Neural cell (in vitro differentiated cells): ENCODE data around the gene TMC6. TPM values are rescaled to one million over a fixed set of nuclear protein-coding genes. Genes with fewer than 3 reads are reported as not detected.
A peak's percentile ranks its signal among the peaks of the same experiment; 100 is the strongest.

Source experiments
- H2AFZ ChIP-seq: fragments of 200-600, 300-800 bp; sonication (generic), shearing (Covaris generic); 2 replicates; pipeline ENCODE4 v1.6.0; 2014; ENCODE audit warnings: low read depth, mild to moderate bottlenecking, antibody characterized with exemption, low read length, moderate library complexity
- H3F3A ChIP-seq: fragments of 200-600 bp; shearing (Covaris generic); 2 replicates; pipeline ENCODE4 v1.6.1; 2016; ENCODE audit warnings: mild to moderate bottlenecking, moderate library complexity, mixed read lengths, antibody characterized with exemption, low read length; ENCODE audit not compliant: insufficient read depth, poor library complexity, severe bottlenecking
- H3K27ac ChIP-seq: fragments of 200-600, 300-800 bp; sonication (generic), shearing (Covaris generic); 2 replicates; pipeline ENCODE4 v1.5.1; 2014; ENCODE audit warnings: mild to moderate bottlenecking, low read length, moderate library complexity
- H3K27me3 ChIP-seq: fragments of 300-800, 200-600 bp; sonication (generic), shearing (Covaris generic); 2 replicates; pipeline ENCODE4 v1.6.0; 2014; ENCODE audit warnings: mild to moderate bottlenecking, low read depth, low read length, moderate library complexity; ENCODE audit not compliant: insufficient read depth
- H3K36me3 ChIP-seq: fragments of 300-800, 200-600 bp; sonication (generic), shearing (Covaris generic); 2 replicates; pipeline ENCODE4 v1.5.1; 2014; ENCODE audit warnings: mild to moderate bottlenecking, antibody characterized with exemption, low read length, moderate library complexity; ENCODE audit not compliant: insufficient read depth
- H3K4me2 ChIP-seq: fragments of 300-800, 200-600 bp; sonication (generic), shearing (Covaris generic); 2 replicates; pipeline ENCODE4 v1.6.0; 2014; ENCODE audit warnings: mild to moderate bottlenecking, low read length
- H3K4me3 ChIP-seq: fragments of 300-800, 200-600 bp; sonication (generic), shearing (Covaris generic); 2 replicates; pipeline ENCODE4 v1.5.1; 2014; ENCODE audit warnings: mild to moderate bottlenecking, low read length, moderate library complexity
- H3K79me2 ChIP-seq: fragments of 200-600 bp; shearing (Covaris generic); replicated peaks from 2 replicates; pipeline ENCODE4 v1.6.0; 2014; ENCODE audit warnings: mild to moderate bottlenecking, low read length, moderate library complexity; ENCODE audit not compliant: insufficient read depth
- H3K9ac ChIP-seq: fragments of 300-800, 200-600 bp; sonication (generic), shearing (Covaris generic); 2 replicates; pipeline ENCODE4 v1.6.1; 2016; ENCODE audit warnings: mild to moderate bottlenecking, low read length, mixed read lengths
- H3K9me2 ChIP-seq: fragments of 200-600 bp; shearing (Covaris generic); 2 replicates; pipeline ENCODE4 v1.6.1; 2016; ENCODE audit warnings: mild to moderate bottlenecking, low read length, mixed read lengths; ENCODE audit not compliant: insufficient read depth
- H3K9me3 ChIP-seq: fragments of 200-600, 300-800 bp; sonication (generic), shearing (Covaris generic); 2 replicates; pipeline ENCODE4 v1.6.1; 2016; ENCODE audit warnings: mild to moderate bottlenecking, mixed run types, low read length, moderate library complexity, mixed read lengths
- H4K20me1 ChIP-seq: fragments of 200-600 bp; shearing (Covaris generic); 2 replicates; pipeline ENCODE4 v1.6.1; 2016; ENCODE audit warnings: mild to moderate bottlenecking, mixed run types; ENCODE audit not compliant: insufficient read depth
- EP300 ChIP-seq: fragments of 450-650 bp; conservative IDR thresholded peaks from 2 replicates; pipeline ENCODE4 v1.6.1; 2014; ENCODE audit warnings: antibody characterized with exemption, mild to moderate bottlenecking, moderate library complexity; ENCODE audit not compliant: poor library complexity, severe bottlenecking
- EZH2 ChIP-seq: fragments of 200-600, 300-800 bp; shearing (Covaris generic), sonication (generic); IDR thresholded peaks from 2 replicates; pipeline ENCODE4 v1.6.1; 2014; ENCODE audit warnings: antibody characterized with exemption, low read length, borderline replicate concordance, mild to moderate bottlenecking; ENCODE audit not compliant: insufficient read depth, poor library complexity, severe bottlenecking
- MXI1 ChIP-seq: fragments of 450-650 bp; conservative IDR thresholded peaks from 2 replicates; pipeline ENCODE4 v1.6.1; 2014; ENCODE audit warnings: antibody characterized with exemption, mild to moderate bottlenecking; ENCODE audit not compliant: poor library complexity, severe bottlenecking
- POLR2AphosphoS5 ChIP-seq: IDR thresholded peaks from 2 replicates; pipeline ENCODE4 v1.6.1; 2012
- RAD21 ChIP-seq: fragments of 450-650 bp; conservative IDR thresholded peaks from 2 replicates; pipeline ENCODE4 v1.6.1; 2014; ENCODE audit warnings: antibody characterized with exemption, mild to moderate bottlenecking, moderate library complexity
- SMC3 ChIP-seq: fragments of 450-650 bp; conservative IDR thresholded peaks from 2 replicates; pipeline ENCODE4 v1.6.1; 2014; ENCODE audit warnings: antibody characterized with exemption, mild to moderate bottlenecking, moderate library complexity; ENCODE audit not compliant: poor library complexity
- TAF1 ChIP-seq: IDR thresholded peaks from 2 replicates; pipeline ENCODE4 v1.6.1; 2012; ENCODE audit warnings: low read depth
- polyA plus RNA-seq: library from polyadenylated mRNA; depleted of rRNA; stranded (reverse); fragments of >200 nt; gene quantifications from 2 replicates; pipeline ENCODE4 v1.2.3, GENCODE V29; 2014
- TF ChIP-seq, protein P1 (sequence below): fragments of 450-650 bp; IDR thresholded peaks from 2 replicates; pipeline ENCODE4 v1.5.1; 2014; ENCODE audit warnings: antibody characterized with exemption, mild to moderate bottlenecking, moderate library complexity; ENCODE audit not compliant: poor library complexity, severe bottlenecking
- TF ChIP-seq, protein P2 (sequence below): IDR thresholded peaks from 2 replicates; pipeline ENCODE4 v1.6.1; 2012; ENCODE audit warnings: borderline replicate concordance

TMC6 gene
- polyA plus RNA-seq, 1 donor from 2014 or later: 0.16 TPM

DNA sequence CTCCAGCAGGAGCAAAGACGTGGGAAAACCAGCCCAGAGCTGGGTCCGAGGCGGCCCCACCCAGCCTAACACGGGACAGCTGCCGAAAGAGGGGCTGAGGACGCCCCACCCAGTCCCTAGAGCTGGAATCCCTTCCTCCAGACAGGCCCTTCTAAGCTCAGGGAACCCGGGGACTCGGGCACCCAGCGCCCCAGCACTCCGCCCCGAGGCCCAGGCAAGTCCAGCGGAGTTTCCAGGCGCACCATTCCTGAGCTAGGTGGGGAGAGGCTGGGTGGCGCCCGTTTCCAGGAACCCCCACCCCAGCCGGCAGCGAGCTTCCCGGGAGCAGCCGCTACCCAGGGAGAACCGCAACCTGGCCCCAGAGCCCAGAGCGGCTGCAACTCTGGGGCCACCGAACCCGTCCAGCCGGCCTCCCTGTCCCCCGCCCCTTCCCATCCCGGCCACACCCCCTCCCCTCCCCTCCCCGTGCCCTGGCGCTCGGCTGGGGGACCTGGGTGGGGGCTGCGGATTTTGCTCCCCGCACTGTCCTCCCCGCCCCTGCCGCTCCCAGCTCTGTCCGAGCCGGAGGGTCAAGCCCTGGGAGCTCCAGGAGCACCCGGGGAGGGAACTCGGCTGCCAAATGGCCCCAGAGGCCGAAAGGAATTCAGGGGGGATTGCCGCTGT, 536 bp downstream of the TMC6 start:
- Histone ChIP-seq H2AFZ (no peak overlapping the region), H3K79me2 (no peaks in the 10 kb centered on the region), H3K9ac (no peak overlapping the region)

DNA sequence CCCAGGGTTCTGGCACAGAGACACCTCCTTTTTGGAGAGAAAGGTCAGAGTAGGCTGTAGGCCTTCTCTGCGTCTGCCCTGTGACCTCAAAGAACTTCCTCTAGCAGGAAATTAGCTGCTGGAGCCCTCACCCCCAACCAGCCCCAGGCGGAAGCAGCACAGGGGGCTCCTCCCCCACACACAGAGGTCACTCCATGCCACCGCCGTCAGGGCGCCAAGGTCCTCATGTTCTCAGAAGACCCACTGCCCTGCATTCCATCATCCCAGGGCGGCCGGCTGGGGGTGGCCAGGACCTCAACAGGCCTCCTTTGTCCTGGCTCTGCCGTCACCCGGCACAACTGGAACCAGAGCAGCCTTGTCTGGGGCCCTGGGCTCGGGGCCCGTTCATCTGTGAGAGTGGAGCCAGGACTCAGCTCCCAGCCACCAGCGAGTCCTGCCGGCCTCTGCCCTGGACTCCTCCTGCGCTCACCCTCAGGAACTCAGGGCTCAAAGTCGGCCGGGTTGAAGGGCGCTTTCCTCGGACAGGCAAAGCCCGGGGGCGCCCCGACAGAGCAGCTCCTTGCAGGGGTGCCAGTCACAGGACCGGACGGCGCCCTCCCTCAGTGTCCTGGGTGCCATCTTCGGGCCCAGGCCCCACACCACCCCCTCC, 1.2 kb downstream of the TMC6 start:
- Histone ChIP-seq H3K79me2 (no peaks in the 10 kb centered on the region), H3F3A (no peaks in the 10 kb centered on the region), H3K9me2 (no peaks in the 10 kb centered on the region), H3K9me3 (no peaks in the 10 kb centered on the region), H3K36me3 (no peaks in the 10 kb centered on the region), H3K27ac (no peak overlapping the region), H3K4me3 (no peak overlapping the region), H3K9ac (no peak overlapping the region), H2AFZ (no peak overlapping the region), H3K4me2 (no peak overlapping the region), H4K20me1 (no peaks in the 10 kb centered on the region), H3K27me3 (peaks cover 48% of the 10 kb centered on the region)
- TF ChIP-seq POLR2AphosphoS5: no peak
- TF ChIP-seq, protein P1, sequence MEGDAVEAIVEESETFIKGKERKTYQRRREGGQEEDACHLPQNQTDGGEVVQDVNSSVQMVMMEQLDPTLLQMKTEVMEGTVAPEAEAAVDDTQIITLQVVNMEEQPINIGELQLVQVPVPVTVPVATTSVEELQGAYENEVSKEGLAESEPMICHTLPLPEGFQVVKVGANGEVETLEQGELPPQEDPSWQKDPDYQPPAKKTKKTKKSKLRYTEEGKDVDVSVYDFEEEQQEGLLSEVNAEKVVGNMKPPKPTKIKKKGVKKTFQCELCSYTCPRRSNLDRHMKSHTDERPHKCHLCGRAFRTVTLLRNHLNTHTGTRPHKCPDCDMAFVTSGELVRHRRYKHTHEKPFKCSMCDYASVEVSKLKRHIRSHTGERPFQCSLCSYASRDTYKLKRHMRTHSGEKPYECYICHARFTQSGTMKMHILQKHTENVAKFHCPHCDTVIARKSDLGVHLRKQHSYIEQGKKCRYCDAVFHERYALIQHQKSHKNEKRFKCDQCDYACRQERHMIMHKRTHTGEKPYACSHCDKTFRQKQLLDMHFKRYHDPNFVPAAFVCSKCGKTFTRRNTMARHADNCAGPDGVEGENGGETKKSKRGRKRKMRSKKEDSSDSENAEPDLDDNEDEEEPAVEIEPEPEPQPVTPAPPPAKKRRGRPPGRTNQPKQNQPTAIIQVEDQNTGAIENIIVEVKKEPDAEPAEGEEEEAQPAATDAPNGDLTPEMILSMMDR: no peak
- TF ChIP-seq TAF1: no peak
- no peak for TF ChIP-seq RAD21
- TF ChIP-seq, protein P2, sequence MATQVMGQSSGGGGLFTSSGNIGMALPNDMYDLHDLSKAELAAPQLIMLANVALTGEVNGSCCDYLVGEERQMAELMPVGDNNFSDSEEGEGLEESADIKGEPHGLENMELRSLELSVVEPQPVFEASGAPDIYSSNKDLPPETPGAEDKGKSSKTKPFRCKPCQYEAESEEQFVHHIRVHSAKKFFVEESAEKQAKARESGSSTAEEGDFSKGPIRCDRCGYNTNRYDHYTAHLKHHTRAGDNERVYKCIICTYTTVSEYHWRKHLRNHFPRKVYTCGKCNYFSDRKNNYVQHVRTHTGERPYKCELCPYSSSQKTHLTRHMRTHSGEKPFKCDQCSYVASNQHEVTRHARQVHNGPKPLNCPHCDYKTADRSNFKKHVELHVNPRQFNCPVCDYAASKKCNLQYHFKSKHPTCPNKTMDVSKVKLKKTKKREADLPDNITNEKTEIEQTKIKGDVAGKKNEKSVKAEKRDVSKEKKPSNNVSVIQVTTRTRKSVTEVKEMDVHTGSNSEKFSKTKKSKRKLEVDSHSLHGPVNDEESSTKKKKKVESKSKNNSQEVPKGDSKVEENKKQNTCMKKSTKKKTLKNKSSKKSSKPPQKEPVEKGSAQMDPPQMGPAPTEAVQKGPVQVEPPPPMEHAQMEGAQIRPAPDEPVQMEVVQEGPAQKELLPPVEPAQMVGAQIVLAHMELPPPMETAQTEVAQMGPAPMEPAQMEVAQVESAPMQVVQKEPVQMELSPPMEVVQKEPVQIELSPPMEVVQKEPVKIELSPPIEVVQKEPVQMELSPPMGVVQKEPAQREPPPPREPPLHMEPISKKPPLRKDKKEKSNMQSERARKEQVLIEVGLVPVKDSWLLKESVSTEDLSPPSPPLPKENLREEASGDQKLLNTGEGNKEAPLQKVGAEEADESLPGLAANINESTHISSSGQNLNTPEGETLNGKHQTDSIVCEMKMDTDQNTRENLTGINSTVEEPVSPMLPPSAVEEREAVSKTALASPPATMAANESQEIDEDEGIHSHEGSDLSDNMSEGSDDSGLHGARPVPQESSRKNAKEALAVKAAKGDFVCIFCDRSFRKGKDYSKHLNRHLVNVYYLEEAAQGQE: no peak
- no peak for TF ChIP-seq SMC3
- no peak for TF ChIP-seq EP300
- no peak for TF ChIP-seq MXI1
- TF ChIP-seq EZH2: no peak

More for the DNA sequence above, 536 bp downstream of the TMC6 start:
- Histone ChIP-seq H3K36me3 (no peaks in the 10 kb centered on the region), H4K20me1 (no peaks in the 10 kb centered on the region), H3K27me3 (peaks cover 54% of the 10 kb centered on the region), H3K4me2 (no peak overlapping the region), H3K4me3 (peak overlapping the region; percentile 64), H3K27ac (no peak overlapping the region), H3K9me3 (no peaks in the 10 kb centered on the region), H3K9me2 (no peaks in the 10 kb centered on the region), H3F3A (no peaks in the 10 kb centered on the region)
- TF ChIP-seq EZH2 (no peak), EP300 (no peak), MXI1 (no peak), TAF1 (no peak), POLR2AphosphoS5 (no peak), SMC3 (no peak), RAD21 (no peak)
- TF ChIP-seq, protein P2: no peak
- TF ChIP-seq, protein P1: no peak
